D721Med (cell line): ENCODE measurements around the gene KIAA1958.

Source experiments
- DNase-seq: peaks from one replicate; pipeline ENCODE4 v3.0.0; 2011; ENCODE audit warnings: low spot score; ENCODE audit not compliant: insufficient read length
- FAIRE-seq: peaks from 2 replicates; lab custom pipeline; 2011; peaks lifted over from hg19 to GRCh38; lab: Jason Lieb, UNC
- CTCF ChIP-seq: IDR thresholded peaks from 2 replicates; pipeline ENCODE4 v1.5.1; 2012; ENCODE audit warnings: mild to moderate bottlenecking, control low read depth; ENCODE audit not compliant: insufficient read depth; ENCODE audit errors: missing control alignments

The KIAA1958 gene

GRCh38 chr9:112711050-112711689 is 224.5 kb downstream of the KIAA1958 start:
- FAIRE-seq (no peak), DNase-seq (no peak)
- TF ChIP-seq CTCF: peak; percentile 44

- TF ChIP-seq CTCF: no peak
- FAIRE-seq: no peak
- DNase-seq: no peak
Measured at GRCh38 chr9:112712678-112713077, 226.1 kb downstream of the KIAA1958 start.

GRCh38 chr9:112717661-112718331 is 231.2 kb downstream of the KIAA1958 start, which contains the start of gene INIP:
Gene INIP (minus strand): TSS chr9:112718117. CDS start chr9:112716485, 1,632 bp downstream.
- no peak for TF ChIP-seq CTCF
- FAIRE-seq: no peak
- DNase-seq: peak; percentile 72
